NT2/D1 (cell line): ENCODE measurements around the gene PAXX.

Source experiments
- SUZ12 ChIP-seq: IDR thresholded peaks from 2 replicates; pipeline ENCODE4 v1.6.1; 2011; ENCODE audit not compliant: insufficient read length, insufficient read depth; ENCODE audit errors: extremely low read depth
- YY1 ChIP-seq: IDR thresholded peaks from 2 replicates; pipeline ENCODE4 v1.6.1; 2011; ENCODE audit not compliant: insufficient read length, insufficient read depth
- ZNF274 ChIP-seq: IDR thresholded peaks from 2 replicates; pipeline ENCODE4 v1.6.1; 2011; ENCODE audit warnings: mild to moderate bottlenecking, low read depth, low read length

- TF ChIP-seq YY1, result no peak
- TF ChIP-seq SUZ12, result no peak
- no peak for TF ChIP-seq ZNF274
Observed at GRCh38 chr9:136955202-136955942, 36.9 kb upstream of the PAXX start.
